GM19395 (cell line): Measurements from ENCODE around the gene FBXO10.
"Not testable (repeated sequence)": the region's sequence is repeated elsewhere in the genome, so short reads cannot be mapped to it uniquely, and the experiment has no call there.

Source experiments
- ATAC-seq: cut with Tn5 transposase; IDR thresholded peaks from one replicate; pipeline ENCODE4 v1.9.1; 2021; ENCODE audit warnings: mild to moderate bottlenecking, moderate library complexity; ENCODE audit not compliant: unreplicated experiment

Gene FBXO10

DNA sequence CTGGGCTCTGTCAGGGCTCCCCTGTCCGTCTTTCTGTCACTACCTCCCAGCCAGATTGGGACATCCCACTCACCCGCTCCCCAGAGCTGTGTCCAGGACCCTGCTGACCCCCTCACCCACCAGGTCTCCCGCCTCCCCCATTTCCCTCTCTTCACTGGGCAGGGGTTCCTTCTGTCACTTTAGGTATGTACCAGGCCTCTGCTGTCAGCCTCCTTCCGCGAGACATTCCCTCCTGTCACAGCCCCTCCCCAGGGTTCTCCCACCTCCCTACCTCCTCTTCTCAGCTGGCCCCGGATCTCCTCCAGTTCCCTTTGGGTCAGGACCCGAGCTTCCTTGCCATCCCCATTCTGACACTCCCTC lies 89.9 kb downstream of the FBXO10 start:
- no peak for ATAC-seq

DNA sequence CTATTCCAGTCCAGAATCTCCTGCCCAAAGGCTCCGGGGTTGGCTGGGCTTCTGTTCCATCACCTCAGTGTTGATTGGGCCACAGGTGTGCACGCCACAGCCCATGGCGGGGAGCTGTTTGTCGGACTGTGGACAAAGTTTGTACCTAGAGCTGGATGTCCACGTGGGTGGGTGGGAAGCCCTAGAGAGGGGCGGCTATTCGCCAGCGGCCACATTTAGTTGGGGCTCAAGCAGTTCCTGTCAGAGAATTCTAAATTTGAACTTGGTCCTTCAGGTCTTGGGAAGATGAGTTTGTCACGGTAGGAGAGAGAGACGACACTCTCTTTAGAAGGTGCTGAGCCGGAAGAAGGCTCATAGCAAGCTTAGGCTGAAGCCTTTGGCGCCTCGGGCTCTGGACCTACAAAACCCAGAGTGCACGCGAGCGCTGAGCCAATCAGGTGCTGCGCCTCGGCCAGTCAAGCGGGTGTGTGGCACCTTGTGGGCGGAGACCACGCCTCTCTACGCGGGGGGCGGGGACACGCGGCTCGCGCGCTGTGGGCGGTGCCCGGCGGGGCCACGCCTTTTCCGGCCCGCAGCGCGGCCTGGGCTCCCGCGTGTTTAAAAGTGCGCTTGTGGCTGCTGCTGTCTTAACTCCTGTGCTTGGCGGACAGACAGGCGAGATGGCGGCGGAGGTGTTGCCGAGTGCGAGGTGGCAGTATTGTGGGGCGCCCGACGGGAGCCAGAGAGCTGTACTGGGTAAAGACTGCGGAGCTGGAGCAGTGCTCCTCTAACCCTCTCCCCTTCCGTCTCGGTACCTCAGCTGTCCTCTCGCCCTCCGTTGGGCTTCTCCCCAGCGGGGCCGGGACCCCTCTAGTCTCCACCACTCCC lies 90.6 kb downstream of the FBXO10 start, which contains the start of gene POLR1E:
Gene POLR1E, plus strand, starts transcription at position 560 of the 867 bp plus-strand sequence. Its CDS starts 100 bp downstream, at position 660.
- peak; percentile 97 for ATAC-seq

DNA sequence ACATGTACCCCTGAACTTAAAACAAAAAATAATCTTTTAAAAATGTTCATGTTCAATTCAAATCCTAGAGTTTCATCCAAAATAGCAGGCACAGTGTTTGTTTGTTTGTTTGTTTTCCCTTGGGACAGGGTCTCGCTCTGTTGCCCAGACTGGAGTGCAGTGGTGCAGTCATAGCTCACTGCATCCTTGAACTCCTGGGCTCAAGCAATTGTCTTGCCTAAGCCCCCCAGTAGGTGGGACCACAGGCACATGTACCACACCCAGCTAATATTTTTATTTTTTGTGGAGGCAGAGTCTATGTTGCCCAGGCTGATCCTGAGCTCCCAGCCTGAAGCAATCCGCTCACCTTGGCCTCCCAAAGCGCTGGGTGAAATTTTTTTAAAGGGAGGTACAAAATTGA lies 95.4 kb downstream of the FBXO10 start:
- no peak for ATAC-seq

DNA sequence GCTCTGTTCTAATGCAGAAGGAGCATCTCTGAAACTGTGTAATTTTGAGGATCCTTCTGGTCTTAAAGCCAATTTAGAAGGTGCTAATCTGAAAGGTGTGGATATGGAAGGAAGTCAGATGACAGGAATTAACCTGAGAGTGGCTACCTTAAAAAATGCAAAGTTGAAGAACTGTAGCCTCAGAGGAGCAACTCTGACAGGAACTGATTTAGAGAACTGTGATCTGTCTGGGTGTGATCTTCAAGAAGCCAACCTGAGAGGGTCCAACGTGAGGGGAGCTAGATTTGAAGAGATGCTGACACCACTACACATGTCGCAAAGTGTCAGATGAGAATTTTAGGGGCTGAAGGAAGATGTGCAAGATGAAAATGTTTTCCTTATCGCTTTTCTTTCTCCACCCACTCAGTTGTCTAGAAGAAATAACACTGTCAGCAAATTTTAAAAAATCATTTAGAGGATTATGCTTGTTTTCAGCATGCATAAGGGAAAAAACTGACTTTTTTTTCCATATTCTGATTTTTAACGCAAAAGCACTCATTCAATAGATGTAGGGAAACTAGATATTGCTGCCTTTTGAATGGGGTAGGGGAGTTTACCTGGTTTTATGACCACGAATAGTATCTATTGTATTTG lies 98.1 kb downstream of the FBXO10 start:
- ATAC-seq: not testable (repeated sequence)

DNA sequence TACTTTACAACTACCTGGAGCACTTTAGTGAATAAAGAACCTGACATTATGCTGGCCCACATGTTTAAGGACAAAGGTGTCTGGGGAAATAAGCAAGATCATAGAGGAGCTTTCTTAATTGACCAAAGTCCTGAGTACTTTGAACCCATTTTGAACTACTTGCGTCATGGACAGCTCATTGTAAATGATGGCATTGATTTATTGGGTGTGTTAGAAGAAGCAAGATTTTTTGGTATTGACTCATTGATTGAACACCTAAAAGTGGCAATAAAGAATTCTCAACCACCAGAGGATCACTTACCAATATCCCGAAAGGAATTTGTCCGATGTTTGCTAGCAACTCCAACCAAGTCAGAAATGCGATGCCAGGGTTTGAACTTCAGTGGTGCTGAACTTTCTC lies 98.7 kb downstream of the FBXO10 start:
- not testable (repeated sequence) for ATAC-seq

DNA sequence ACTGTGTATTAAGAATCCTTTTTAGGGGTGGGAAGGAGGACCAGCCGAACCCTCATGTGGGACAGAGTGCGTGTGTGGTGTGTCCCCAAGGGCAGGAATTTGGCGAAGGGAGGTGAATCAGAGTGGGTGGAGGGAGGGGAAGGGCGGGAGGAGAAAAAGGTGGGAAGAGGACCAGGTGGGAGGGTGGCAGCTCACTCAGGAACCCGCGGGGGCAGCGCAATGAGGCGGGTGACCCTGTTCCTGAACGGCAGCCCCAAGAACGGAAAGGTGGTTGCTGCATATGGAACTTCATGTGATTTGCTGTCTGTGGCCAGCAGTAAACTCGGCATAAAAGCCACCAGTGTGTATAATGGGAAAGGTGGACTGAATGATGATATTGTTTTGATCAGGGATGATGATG lies 99.2 kb downstream of the FBXO10 start:
- no peak for ATAC-seq

DNA sequence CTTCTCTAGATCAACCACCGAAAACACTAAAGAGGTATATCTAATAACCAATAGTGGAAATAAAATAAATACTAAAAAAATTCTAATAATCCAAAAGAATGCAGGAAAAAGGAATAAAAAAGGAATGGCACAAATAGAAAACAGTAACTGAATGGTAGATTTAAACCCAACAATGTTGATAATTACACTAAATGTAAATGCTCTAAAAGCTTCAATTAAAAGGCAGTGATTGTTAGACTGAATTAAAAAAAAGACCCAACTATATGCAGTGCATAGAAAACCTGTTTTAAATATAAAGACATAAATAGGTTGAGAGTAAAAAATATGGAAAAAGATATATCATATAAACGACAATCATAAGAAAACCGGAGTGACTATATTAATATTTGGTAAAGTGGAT lies 101.7 kb downstream of the FBXO10 start:
- ATAC-seq: no peak

DNA sequence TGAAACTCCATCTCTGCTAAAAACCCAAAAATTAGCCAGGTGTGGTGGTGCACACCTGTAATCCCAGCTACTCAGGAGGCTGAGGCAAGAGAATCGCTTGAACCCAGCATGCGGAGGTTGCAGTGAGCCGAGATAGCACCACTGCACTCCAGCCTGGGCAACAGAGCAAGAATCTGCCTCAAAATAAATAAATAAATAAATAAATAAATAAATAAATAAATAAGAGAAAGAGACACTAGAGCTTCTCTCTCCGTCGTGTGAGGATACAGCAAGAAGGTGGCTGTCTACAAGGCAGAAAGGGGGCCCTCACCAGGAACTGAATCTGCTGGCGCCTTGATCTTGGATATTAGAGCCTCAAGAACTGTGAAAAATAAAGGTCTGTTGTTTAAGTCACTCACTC lies 102.2 kb downstream of the FBXO10 start:
- not testable (repeated sequence) for ATAC-seq

DNA sequence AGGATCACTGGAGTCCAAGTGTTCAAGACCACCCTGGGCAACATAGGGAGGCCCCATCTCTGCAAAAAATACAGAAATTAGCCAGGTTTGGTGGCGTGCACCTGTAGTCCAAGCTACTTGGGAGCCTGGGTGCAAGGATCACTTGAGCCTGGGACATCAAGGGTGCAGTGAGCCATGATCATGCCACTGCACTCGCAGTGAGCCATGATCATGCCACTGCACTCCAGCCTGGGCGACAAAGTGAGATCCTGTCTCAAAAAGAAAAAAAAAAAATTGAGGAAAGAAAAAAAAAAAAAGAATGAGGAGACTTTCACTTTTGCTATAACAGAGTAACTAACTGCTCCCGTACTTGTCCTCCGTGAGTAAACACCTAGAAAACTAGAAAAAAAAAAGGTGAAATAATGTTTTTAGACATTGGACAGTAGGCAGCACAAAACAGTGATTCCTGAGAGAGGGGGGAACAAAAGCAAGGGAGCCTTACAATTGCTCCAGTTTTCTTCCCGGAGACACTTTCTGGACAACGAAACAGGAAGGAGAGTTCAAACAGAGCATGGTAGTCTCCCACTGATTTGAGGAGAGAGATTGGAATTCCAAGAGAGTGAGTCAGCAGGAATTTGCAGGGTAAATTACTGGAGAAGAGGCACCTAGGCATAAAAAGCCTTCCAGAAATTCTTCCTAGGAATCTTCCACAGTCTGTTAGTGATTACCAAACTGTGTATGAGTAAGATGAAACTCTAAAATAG lies 104.1 kb downstream of the FBXO10 start:
- ATAC-seq: no peak

DNA sequence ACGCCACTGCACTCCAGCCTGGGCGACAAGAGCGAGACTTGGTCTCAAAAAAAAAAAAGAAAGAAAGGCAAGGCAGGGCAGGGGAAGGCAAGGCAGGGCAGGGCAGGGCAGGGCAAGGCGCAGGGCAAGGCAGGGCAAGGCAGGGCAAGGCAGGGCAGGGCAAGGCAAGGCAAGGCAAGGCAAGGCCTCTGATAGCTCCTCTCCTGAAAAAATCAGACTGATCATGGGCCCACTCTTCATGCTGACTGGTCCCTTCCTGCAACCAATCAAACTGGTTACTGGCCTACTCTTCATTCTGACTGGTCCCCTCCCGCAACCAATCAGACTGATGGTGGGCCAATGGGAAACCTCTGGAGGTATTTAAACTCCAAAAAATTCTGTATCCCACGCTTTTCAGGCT lies 107.6 kb downstream of the FBXO10 start:
- ATAC-seq: no peak

DNA sequence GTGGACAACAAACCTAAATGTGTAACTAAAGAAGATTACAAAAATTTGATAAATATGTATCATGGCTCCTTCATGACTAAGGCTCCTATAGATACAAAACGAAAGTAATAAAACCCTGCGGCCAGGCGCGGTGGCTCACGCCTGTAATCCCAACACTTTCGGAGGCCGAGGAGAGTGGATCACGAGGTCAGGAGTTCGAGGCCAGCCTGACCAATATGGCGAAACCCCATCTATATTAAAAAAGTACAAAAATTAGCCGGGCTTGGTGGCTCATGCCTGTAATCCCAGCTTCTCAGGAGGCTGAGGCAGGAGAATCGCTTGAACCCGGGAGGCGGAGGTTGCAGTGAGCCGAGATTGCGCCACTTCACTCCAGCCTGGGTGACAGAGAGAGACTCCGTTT lies 108.7 kb downstream of the FBXO10 start:
- not testable (repeated sequence) for ATAC-seq

DNA sequence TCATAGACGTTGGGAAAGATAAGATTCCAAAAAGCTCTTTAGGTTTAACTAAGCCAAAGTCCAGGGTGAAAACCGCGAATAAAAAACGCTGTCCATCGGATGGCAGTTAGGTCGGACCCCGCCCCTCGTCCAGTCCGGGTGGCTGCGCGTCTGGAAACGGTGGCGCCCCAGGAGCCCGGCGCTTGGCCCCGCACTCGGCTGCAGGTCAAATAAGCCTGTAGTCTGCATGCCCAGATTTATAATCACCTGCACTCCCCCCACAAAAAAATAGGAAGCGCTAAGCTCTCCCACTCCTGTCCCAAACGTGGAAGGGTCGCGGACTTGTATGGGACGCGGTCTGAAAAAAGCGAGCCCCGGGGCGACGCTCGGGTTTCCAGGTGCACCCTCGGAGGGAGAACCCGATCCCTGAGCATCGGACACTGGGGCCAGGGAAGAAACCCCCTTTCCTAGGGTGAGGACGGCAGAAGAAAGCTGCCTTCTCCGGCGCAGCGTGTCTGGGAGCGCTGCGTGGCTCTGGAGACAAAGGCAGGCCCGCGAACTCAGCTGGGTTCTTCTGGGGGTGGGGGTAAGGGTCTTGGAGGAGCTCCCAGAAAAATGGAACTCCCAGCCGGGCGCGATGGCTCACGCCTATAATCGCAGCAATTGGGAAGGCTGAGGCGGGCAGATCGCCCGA lies 110.0 kb downstream of the FBXO10 start:
- peak; percentile 13 for ATAC-seq

DNA sequence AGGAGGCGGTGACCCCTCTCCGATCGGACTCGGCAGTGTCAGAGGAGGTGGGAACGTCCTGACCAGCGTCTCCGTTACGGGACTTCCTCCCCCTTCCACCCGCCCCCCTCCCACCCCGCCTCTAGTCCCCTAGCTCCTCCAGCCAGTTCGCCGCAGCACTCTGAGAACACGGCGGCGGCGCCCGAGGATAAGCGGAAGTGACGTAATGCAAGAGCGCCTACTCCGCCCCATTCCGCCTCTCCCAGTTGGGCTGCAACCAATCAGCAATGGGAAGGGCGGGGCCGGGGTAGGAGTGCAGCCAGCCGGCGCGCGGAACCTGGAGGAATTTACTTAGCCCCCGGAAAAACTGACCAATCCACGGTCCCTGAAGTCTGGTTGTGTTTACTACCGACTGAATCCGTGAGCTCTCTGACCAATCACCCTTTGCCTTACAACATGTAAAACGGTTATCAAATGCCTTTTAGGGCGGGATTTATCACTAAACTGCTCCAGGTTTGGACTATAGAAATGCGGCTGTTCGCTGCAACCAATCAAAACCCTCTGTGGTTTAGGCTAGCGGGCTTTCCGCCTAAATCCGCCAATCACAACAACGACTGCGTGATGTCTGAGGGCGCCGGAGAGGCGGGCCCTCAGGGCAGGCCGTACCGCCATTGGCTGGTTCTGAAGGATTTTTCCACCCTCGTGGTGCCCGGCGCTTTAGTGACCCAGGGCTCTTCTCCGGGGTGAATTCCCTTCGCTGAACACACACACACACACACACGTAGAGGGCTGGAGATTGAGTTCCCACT lies 110.7 kb downstream of the FBXO10 start, which contains the start of gene ZBTB5:
Gene ZBTB5, minus strand, starts transcription at position 202 of the 788 bp plus-strand sequence. CDS start 22,899 bp downstream, outside the sequence.
- ATAC-seq: peak; percentile 82

DNA sequence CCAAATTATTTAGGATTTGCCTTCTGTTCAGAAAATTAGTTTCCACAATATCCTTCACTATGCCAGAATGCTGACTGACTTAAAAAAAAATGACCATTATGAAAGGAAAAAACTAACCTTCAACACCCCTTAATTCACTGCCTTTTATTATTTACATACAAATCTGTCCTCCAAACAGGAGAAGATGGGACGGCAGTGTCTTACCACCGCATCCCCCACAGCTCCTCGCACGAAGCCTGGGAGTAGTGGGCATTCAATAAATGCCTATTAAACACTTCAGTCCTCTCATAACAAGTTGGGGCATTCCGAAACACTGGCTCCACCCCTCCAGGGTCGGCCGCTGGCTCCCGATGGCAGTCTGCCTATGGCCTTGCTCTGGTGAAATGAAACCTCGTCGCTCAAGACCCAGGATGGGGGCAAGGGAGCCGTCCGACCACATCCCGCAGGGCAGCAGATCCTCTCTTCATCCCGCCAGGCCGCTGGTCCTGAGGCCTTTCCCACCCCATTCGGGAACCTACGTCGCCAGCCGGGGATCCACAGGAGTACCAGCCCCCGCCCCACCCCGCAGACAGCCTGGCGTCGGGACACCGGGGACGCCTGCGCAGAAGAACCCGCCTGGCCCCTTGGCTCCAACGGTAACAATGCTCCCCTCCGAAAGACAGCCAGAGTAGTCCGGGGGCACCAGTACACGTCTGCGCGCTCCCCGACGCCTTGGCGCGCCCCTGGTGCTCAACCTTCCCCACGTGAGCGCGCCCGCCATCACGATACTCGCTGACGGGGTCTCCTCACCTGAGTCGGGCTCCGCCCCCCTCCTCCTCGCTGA lies 111.5 kb downstream of the FBXO10 start:
- peak; percentile 22 for ATAC-seq

DNA sequence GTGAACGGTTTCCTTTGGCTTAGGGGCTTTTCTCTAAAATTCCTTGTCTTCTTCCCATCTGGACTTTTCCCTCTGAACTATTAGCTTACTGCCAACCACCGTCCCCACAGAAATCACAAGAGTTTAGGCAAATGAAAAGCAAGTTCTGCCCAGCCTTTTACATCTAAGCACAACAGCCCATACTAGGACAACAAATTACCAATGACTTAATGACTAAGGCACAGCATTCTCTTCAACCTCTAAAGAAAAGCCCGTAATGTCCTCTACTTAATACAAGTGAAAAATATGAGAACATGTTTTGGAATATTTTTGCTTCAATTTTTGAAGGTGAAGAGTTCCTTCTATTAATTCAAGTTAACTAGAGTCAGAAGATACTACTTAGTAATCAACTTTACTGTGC lies 112.2 kb downstream of the FBXO10 start:
- ATAC-seq: no peak
